Adipocyte (in vitro differentiated cells): ENCODE data around the gene ASIC1.

ENCODE experiments used
- DNase-seq: peaks from one replicate; pipeline ENCODE4 v3.0.0-alpha.2; 2015; ENCODE audit warnings: low read depth
- H3K27me3 ChIP-seq: replicated peaks from 2 replicates; pipeline ENCODE4 v1.7.0; 2013; ENCODE audit warnings: mild to moderate bottlenecking, low read length, moderate library complexity; ENCODE audit not compliant: control insufficient read depth, insufficient read depth
- H3K36me3 ChIP-seq: 2 replicates; pipeline ENCODE4 v1.7.0; 2013; ENCODE audit warnings: low read length, mild to moderate bottlenecking, moderate library complexity; ENCODE audit not compliant: control insufficient read depth, insufficient read depth, severe bottlenecking
- H3K4me1 ChIP-seq: 2 replicates; pipeline ENCODE4 v1.7.0; 2013; ENCODE audit warnings: mild to moderate bottlenecking, low read length, moderate library complexity; ENCODE audit not compliant: control insufficient read depth, insufficient read depth
- H3K4me3 ChIP-seq: 2 replicates; pipeline ENCODE4 v1.7.0; 2013; ENCODE audit warnings: mild to moderate bottlenecking, low read length, moderate library complexity
- H3K9ac ChIP-seq: 2 replicates; pipeline ENCODE4 v1.7.0; 2013; ENCODE audit warnings: mild to moderate bottlenecking, low read length, moderate library complexity
- H3K9me3 ChIP-seq: 2 replicates; pipeline ENCODE4 v1.7.0; 2013; ENCODE audit warnings: mild to moderate bottlenecking, low read length, moderate library complexity; ENCODE audit not compliant: control insufficient read depth

The ASIC1 gene

GRCh38 chr12:50129290-50129689 lies 71.9 kb downstream of the ASIC1 start:
- Histone ChIP-seq H3K4me3 (no peak overlapping the region), H3K9ac (no peak overlapping the region), H3K36me3 (peaks cover 45% of the 10 kb centered on the region), H3K4me1 (peaks cover 16% of the 10 kb centered on the region), H3K27me3 (no peaks in the 10 kb centered on the region), H3K9me3 (no peaks in the 10 kb centered on the region)
- no peak for DNase-seq

- Histone ChIP-seq H3K9ac (no peak overlapping the region), H3K4me3 (no peak overlapping the region), H3K36me3 (peaks cover 66% of the 10 kb centered on the region), H3K9me3 (no peaks in the 10 kb centered on the region), H3K4me1 (peaks cover 27% of the 10 kb centered on the region), H3K27me3 (no peaks in the 10 kb centered on the region)
- DNase-seq = peak; percentile 80
These were observed 75.2 kb downstream of the ASIC1 start for GRCh38 chr12:50132505-50133135.
